GM21367 (cell line): ENCODE data around the gene IP6K3.

ENCODE experiments used
- ATAC-seq: cut with Tn5 transposase; IDR thresholded peaks from one replicate; pipeline ENCODE4 v1.9.1; 2021; ENCODE audit not compliant: unreplicated experiment

Gene IP6K3

GRCh38 chr6:33678932-33679490, 67.7 kb downstream of the IP6K3 start:
- no peak for ATAC-seq

DNA sequence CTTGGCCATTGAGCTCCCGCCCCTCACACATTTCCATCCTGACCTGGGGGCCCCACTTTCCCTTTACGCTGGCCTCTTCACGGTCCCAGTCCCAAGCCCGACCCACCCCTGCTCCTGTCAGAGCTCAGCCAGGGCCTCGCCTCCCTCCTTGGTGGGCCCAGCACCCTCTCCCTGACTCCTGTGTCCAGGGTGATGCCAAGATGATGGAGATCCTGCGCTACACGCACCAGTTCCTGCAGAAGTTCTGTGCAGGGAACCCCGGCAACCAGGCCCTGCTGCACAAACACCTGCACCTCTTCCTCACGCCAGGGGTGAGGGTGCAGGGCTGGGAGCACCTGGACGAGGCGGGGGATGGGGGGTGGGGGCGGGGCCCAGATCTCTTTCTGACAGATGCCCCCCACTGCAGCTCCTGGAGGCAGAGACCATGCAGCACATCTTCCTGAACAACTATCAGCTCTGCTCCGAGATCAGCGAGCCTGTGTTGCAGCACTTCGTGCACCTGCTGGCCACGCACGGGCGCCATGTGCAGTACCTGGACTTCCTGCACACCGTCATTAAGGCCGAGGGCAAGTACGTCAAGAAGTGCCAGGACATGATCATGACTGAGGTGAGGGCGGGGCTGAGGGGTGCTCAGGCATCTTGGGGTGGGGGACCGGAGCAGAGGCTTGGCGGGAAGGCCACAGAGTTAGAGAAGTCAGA, 68.3 kb downstream of the IP6K3 start:
- no peak for ATAC-seq

DNA sequence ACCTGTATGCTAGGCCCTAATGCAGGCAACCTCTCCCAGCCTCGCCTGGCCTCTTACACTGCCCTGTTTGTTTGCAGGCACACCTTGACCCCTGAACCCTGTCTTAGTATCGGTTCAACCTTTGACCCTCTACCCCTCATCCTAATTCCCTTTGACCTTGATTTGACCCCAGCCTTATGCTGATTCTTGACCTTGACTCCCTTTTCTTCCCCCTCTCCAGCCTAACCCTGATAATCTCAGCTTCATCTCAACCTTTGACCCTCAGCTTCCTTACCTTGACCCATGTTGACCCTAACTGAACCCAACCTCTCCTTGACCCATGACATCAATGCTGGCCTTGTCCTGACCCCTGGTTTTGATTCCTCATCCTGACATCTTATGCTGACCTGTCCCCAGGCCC, 69.0 kb downstream of the IP6K3 start:
- ATAC-seq, result no peak

DNA sequence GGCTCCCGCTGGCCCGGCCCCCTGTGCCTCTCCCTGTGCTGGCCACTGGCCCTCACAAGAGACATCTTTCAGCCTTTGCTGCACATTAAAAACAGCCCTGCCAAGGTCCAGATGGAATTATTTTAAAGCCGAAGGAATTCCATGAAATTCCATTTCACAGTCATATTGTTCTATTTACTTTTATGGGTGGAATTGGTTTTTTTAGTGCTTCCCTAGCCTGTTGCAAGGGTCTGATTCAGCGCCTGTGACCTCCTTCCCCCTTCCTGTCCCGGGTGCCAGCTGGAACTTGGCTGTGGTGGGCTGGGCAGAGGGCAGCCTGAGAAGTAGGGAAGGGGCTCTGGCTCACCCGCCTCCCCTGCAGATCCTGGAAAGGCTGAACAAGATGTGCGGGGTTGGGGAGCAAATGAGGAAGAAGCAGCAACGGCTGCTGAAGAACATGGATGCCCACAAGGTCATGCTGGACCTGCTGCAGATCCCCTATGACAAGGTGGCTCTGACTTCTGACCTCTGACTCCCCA, 69.5 kb downstream of the IP6K3 start:
- no peak for ATAC-seq

DNA sequence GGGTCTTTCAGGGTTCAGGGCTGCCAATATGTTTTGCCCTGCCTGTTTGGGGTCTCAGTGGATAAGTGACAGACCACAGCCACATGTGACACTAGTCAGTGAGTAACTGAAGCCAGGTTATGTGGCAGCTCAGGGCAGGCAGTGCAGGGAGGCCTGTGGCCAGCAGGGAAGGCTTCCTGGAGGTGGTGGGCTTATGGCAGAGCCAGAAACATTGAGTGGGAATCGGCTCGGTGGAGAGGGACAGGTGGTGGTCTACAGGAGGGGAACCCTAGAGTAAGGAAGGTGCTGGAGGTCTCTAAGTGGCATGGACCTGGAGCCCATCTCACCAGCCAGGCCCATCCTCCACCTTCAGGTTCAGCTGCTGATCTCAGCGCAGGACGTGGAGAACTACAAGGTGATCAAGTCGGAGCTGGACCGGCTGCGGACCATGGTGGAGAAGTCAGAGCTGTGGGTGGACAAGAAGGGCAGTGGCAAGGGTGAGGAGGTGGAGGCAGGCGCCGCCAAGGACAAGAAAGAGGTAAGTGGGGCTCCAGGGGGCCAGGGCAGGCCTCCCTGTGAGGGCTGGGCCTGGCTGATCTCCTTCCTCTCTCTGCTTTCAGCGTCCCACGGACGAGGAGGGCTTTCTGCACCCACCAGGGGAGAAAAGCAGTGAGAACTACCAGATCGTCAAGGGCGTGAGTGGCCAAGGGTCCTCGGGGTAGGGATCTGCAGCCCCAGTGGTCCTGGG, 70.1 kb downstream of the IP6K3 start:
- no peak for ATAC-seq

- ATAC-seq, result no peak
Measured at GRCh38 chr6:33675968-33676367, 70.7 kb downstream of the IP6K3 start.

DNA sequence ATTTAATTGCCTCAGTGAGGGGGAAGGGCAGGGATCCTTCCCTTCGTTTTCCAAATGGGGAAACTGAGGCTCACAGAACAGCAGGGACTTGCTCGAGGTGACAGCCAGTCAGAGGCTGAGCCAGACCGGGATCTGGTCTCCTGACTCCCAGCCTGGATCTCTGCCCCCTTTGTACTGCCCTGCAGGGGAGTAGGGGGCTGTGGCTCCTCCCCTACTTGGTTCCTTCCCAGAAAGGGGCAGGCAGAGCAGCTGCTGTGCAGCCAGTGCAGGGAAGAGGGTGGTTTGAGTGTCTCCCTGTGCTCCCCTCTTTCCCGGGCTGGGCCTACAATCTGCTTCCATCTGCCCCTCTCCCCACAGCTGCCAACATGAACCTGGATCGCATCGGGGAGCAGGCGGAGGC, 72.9 kb downstream of the IP6K3 start:
- no peak for ATAC-seq

DNA sequence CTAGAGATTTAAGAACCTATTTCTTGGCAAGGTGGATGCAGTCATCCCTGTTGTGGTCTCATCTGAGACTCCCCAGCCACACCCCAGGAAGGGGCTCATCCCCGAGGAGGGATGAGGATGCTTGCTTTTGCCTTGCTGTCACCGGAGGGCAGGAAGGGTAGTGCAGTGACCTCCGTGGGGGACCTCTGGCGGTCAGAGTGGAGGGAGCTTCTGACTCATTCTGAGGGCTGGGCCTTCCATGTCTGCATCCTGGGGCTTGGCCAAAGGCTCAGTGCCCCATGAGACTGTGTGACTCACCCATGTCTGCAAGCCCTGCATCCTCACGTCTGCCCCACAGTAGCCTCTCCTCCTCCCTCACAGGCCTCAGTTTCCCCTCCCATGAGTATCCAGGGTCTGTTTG, 73.9 kb downstream of the IP6K3 start:
- ATAC-seq, result no peak

DNA sequence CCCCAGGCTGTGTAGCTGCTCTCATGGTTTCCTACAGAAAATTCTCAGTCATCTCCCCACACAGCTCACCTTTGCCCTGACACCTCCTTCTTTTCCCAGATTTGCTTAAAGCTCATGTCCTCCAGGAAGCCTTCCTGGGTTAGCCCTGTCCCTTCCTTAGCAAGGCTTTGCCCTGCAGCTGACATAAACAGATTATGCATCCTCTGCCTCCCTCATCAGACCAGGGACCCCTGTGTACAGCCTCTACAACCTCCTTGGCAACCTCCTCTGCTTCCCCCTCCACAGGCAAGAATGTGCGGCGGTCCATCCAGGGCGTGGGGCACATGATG, 75.0 kb downstream of the IP6K3 start:
- no peak for ATAC-seq
